Measurements from ENCODE around the gene FOXJ2.

FOXJ2 gene

DNA sequence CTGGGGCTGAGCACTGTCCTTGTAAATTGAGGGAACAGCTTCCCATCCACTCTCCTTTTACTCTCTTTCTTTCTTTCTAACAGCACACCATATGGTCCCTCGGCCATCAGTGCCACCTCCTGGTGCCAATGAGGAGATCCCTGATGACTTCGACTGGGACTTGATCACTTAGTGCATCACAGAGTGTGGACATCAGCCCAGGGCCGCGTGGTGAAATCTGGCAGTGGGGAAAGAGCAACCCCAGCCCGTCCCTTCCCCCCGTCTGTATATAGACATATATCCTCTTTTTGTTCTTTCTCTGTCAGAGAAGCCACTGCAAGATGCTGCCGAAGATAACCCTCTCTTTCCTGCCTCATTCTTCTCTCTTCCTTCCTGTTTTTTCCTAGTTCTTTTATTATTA, 20.2 kb downstream of the FOXJ2 start:
- DNase-seq (ENCODE audit: low read depth) = no peak
- H3K4me3 ChIP-seq (ENCODE audit: low read length) = no peak overlapping the region
- TF ChIP-seq, protein P1, sequence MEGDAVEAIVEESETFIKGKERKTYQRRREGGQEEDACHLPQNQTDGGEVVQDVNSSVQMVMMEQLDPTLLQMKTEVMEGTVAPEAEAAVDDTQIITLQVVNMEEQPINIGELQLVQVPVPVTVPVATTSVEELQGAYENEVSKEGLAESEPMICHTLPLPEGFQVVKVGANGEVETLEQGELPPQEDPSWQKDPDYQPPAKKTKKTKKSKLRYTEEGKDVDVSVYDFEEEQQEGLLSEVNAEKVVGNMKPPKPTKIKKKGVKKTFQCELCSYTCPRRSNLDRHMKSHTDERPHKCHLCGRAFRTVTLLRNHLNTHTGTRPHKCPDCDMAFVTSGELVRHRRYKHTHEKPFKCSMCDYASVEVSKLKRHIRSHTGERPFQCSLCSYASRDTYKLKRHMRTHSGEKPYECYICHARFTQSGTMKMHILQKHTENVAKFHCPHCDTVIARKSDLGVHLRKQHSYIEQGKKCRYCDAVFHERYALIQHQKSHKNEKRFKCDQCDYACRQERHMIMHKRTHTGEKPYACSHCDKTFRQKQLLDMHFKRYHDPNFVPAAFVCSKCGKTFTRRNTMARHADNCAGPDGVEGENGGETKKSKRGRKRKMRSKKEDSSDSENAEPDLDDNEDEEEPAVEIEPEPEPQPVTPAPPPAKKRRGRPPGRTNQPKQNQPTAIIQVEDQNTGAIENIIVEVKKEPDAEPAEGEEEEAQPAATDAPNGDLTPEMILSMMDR (conservative IDR thresholded peaks at IDR 0.05; ENCODE audit: low read depth, low read length) = no peak

- H3K4me3 ChIP-seq (ENCODE audit: low read length) = no peak overlapping the region
- DNase-seq (ENCODE audit: low read depth) = no peak
- TF ChIP-seq, protein P1 (conservative IDR thresholded peaks at IDR 0.05; ENCODE audit: low read depth, low read length) = no peak
Measured at GRCh38 chr12:8054816-8055215, 22.3 kb downstream of the FOXJ2 start.

- no peak overlapping the region for H3K4me3 ChIP-seq (ENCODE audit: low read length)
- DNase-seq (ENCODE audit: low read depth) = no peak
- TF ChIP-seq, protein P1 (conservative IDR thresholded peaks at IDR 0.05; ENCODE audit: low read depth, low read length) = no peak
Measured at GRCh38 chr12:8057306-8057705, 24.8 kb downstream of the FOXJ2 start.

- TF ChIP-seq, protein P1 (conservative IDR thresholded peaks at IDR 0.05; ENCODE audit: low read depth, low read length) = no peak
- no peak for DNase-seq (ENCODE audit: low read depth)
- no peak overlapping the region for H3K4me3 ChIP-seq (ENCODE audit: low read length)
Measured at GRCh38 chr12:8057839-8058238, 25.3 kb downstream of the FOXJ2 start.

DNA sequence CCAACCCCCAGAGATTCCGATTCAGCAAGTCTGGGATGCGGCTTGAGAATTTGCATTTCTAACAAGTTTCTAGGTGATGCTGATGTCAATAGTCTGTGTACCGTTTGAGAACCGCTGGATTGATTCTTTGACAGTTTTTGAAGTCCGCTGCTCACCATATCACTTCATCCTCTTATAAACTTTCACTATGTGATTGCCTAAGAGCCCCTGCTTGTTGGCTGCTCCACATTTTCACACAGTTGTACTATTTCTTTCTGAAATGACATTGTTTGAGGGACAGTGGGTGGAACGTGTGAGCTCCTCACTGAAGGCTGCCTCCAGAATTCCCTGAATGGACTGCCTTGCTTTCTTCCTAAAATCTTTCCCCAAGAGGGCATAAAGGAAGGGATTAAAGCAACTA, 26.0 kb downstream of the FOXJ2 start:
- H3K4me3 ChIP-seq (ENCODE audit: low read length) = no peak overlapping the region
- DNase-seq (ENCODE audit: low read depth) = no peak
- TF ChIP-seq, protein P1 (conservative IDR thresholded peaks at IDR 0.05; ENCODE audit: low read depth, low read length) = no peak

GRCh38 chr12:8064131-8064530, 31.6 kb downstream of the FOXJ2 start:
- TF ChIP-seq, protein P1 (conservative IDR thresholded peaks at IDR 0.05; ENCODE audit: low read depth, low read length) = no peak
- DNase-seq (ENCODE audit: low read depth) = no peak
- H3K4me3 ChIP-seq (ENCODE audit: low read length) = no peak overlapping the region

GRCh38 chr12:8065991-8066594, 33.6 kb downstream of the FOXJ2 start, which contains the start of gene C3AR1:
TSS of gene C3AR1 (minus strand) at chr12:8066359. CDS start at chr12:8060185, 6,174 bp downstream.
- DNase-seq (ENCODE audit: low read depth) = peak; percentile 51
- TF ChIP-seq, protein P1 (conservative IDR thresholded peaks at IDR 0.05; ENCODE audit: low read depth, low read length) = no peak
- H3K4me3 ChIP-seq (ENCODE audit: low read length) = no peak within 1 kb of the TSS

Data from retinal pigment epithelial cell (primary cell).